Esophagus (tissue), 2 donors: ENCODE results near the gene CD36. TPM values are rescaled to one million over a fixed set of nuclear protein-coding genes. Genes with fewer than 3 reads are reported as not detected.

Experiments used
- H3K27ac ChIP-seq, 2 donors: one replicate each; pipeline ENCODE4 v1.5.1; 2013; ENCODE audit warnings: low read depth in 2 of 2, mild to moderate bottlenecking in 2 of 2, inconsistent platforms in 1 of 2, low read length in 1 of 2, moderate library complexity in 1 of 2
- H3K27me3 ChIP-seq, 2 donors: one replicate each; pipeline ENCODE4 v1.6.1; 2013; ENCODE audit warnings: low read length in 2 of 2, control low read depth in 1 of 2, mild to moderate bottlenecking in 1 of 2; ENCODE audit not compliant: insufficient read depth in 2 of 2, control insufficient read depth in 1 of 2
- H3K36me3 ChIP-seq, 2 donors: one replicate each; pipeline ENCODE4 v1.6.1; 2013; ENCODE audit warnings: low read length in 1 of 2; ENCODE audit not compliant: control insufficient read depth in 2 of 2, insufficient read depth in 2 of 2
- H3K4me1 ChIP-seq, 2 donors: one replicate each; pipeline ENCODE4 v1.6.1; 2013; ENCODE audit warnings: low read length in 1 of 2; ENCODE audit not compliant: control insufficient read depth in 2 of 2, insufficient read depth in 2 of 2
- H3K4me3 ChIP-seq, 2 donors: one replicate each; pipeline ENCODE4 v1.5.1; 2013; ENCODE audit warnings: low read length in 2 of 2, mild to moderate bottlenecking in 2 of 2, low read depth in 1 of 2, moderate library complexity in 1 of 2
- H3K9me3 ChIP-seq, 2 donors: one replicate each; pipeline ENCODE4 v1.6.1; 2013; ENCODE audit warnings: mild to moderate bottlenecking in 2 of 2, low read depth in 1 of 2, low read length in 1 of 2, moderate library complexity in 1 of 2; ENCODE audit not compliant: control insufficient read depth in 2 of 2, insufficient read depth in 1 of 2
- WGBS, 2 donors: extraction: QIAGEN DNeasy Blood & Tissue Kit; methylation state at CpG; one replicate each; pipeline ENCODE4 v1.1.7; 2013; 5-methylcytosine and 5-hydroxymethylcytosine counted together
- polyA plus RNA-seq, 2 donors: library from polyadenylated mRNA; stranded (reverse); fragments of 200-250 nt; gene quantifications; one replicate each; pipeline ENCODE4 v1.2.3, GENCODE V29; 2013
- donor health status: healthy with polysubstance abuse.
- donor health status: Bipolar disorder and iron deficiency.

Gene CD36
- polyA plus RNA-seq, 2 donors, result 2.6 to 3.6 TPM

- no peak overlapping the region for H3K27ac ChIP-seq
- no peaks in the 10 kb centered on the region for H3K27me3 ChIP-seq
- peaks cover 0 to 2% of the 10 kb centered on the region in 2 donors for H3K4me1 ChIP-seq
- no peak overlapping the region for H3K4me3 ChIP-seq
- no peaks in the 10 kb centered on the region for H3K36me3 ChIP-seq
- H3K9me3 ChIP-seq, result peaks cover 0 to 2% of the 10 kb centered on the region in 2 donors
Observed at GRCh38 chr7:80619741-80620140, 18.7 kb upstream of the CD36 start.

- no peaks in the 10 kb centered on the region for H3K36me3 ChIP-seq
- H3K4me3 ChIP-seq, result no peak overlapping the region
- H3K4me1 ChIP-seq, result peaks cover 0 to 2% of the 10 kb centered on the region in 2 donors
- H3K27ac ChIP-seq, result no peak overlapping the region
- H3K27me3 ChIP-seq, result no peaks in the 10 kb centered on the region
- H3K9me3 ChIP-seq, result peaks cover 0 to 2% of the 10 kb centered on the region in 2 donors
- WGBS, 2 donors, result 22 to 44% methylated on average over 1 of the region's 1 CpG
Observed at GRCh38 chr7:80622541-80622940, 15.9 kb upstream of the CD36 start.

GRCh38 chr7:80623503-80624252 lies 14.8 kb upstream of the CD36 start:
- WGBS, 2 donors, result 66 to 70% methylated on average over 3 of the region's 3 CpGs

GRCh38 chr7:80624763-80625162 lies 13.7 kb upstream of the CD36 start:
- Histone ChIP-seq H3K4me3 (no peak overlapping the region), H3K9me3 (peaks cover 0 to 2% of the 10 kb centered on the region in 2 donors), H3K27ac (no peak overlapping the region), H3K4me1 (peaks cover 0 to 2% of the 10 kb centered on the region in 2 donors), H3K27me3 (no peaks in the 10 kb centered on the region), H3K36me3 (no peaks in the 10 kb centered on the region)
- 94 to 100% methylated on average over 1 of the region's 1 CpG for WGBS, 2 donors

More at GRCh38 chr7:80623503-80624252, 14.8 kb upstream of the CD36 start:
- Histone ChIP-seq H3K4me3 (no peak overlapping the region), H3K36me3 (no peaks in the 10 kb centered on the region), H3K4me1 (peaks cover 0 to 2% of the 10 kb centered on the region in 2 donors), H3K27ac (no peak overlapping the region), H3K9me3 (peaks cover 0 to 2% of the 10 kb centered on the region in 2 donors), H3K27me3 (no peaks in the 10 kb centered on the region)

GRCh38 chr7:80629023-80629422 lies 9.4 kb upstream of the CD36 start:
- Histone ChIP-seq H3K4me1 (no peaks in the 10 kb centered on the region), H3K36me3 (no peaks in the 10 kb centered on the region), H3K27ac (no peak overlapping the region), H3K9me3 (no peaks in the 10 kb centered on the region), H3K27me3 (no peaks in the 10 kb centered on the region), H3K4me3 (no peak overlapping the region)
- WGBS, 2 donors, result 95 to 96% methylated on average over 1 of the region's 1 CpG

GRCh38 chr7:80630608-80631405 lies 7.6 kb upstream of the CD36 start:
- no peaks in the 10 kb centered on the region for H3K4me1 ChIP-seq
- H3K4me3 ChIP-seq, result no peak overlapping the region
- no peaks in the 10 kb centered on the region for H3K9me3 ChIP-seq
- H3K36me3 ChIP-seq, result no peaks in the 10 kb centered on the region
- 62 to 67% methylated on average over 7 of the region's 7 CpGs for WGBS, 2 donors
- H3K27me3 ChIP-seq, result no peaks in the 10 kb centered on the region
- no peak overlapping the region for H3K27ac ChIP-seq

- no peaks in the 10 kb centered on the region for H3K27me3 ChIP-seq
- no peak overlapping the region for H3K27ac ChIP-seq
- no peaks in the 10 kb centered on the region for H3K36me3 ChIP-seq
- no peaks in the 10 kb centered on the region for H3K4me1 ChIP-seq
- H3K9me3 ChIP-seq, result no peaks in the 10 kb centered on the region
- H3K4me3 ChIP-seq, result no peak overlapping the region
Observed at GRCh38 chr7:80631421-80631820, 7.0 kb upstream of the CD36 start.

- Histone ChIP-seq H3K4me3 (no peak overlapping the region), H3K4me1 (no peaks in the 10 kb centered on the region), H3K36me3 (no peaks in the 10 kb centered on the region), H3K27ac (no peak overlapping the region), H3K9me3 (no peaks in the 10 kb centered on the region), H3K27me3 (no peaks in the 10 kb centered on the region)
- WGBS, 2 donors, result 25 to 38% methylated on average over 1 of the region's 1 CpG
Observed at GRCh38 chr7:80632139-80632538, 6.3 kb upstream of the CD36 start.

GRCh38 chr7:80632819-80633218 lies 5.6 kb upstream of the CD36 start:
- Histone ChIP-seq H3K9me3 (no peaks in the 10 kb centered on the region), H3K27me3 (no peaks in the 10 kb centered on the region), H3K36me3 (no peaks in the 10 kb centered on the region), H3K27ac (no peak overlapping the region), H3K4me3 (no peak overlapping the region), H3K4me1 (no peaks in the 10 kb centered on the region)
- 52 to 64% methylated on average over 3 of the region's 3 CpGs for WGBS, 2 donors
